H1 (cell line): Measurements from ENCODE around the gene MAGI2. TPM values are rescaled to one million over a fixed set of nuclear protein-coding genes. Genes with fewer than 3 reads are reported as not detected.

ENCODE experiments used
- CTCF ChIA-PET: fragments of 300-600 bp; sonication (Branson Sonifier 250); formaldehyde crosslinking; loops from one replicate; lab custom pipeline; 2021; ENCODE audit not compliant: partially characterized antibody; lab: Charles Lee
- POLR2A ChIA-PET: fragments of 300-600 bp; sonication (Branson Sonifier 250); formaldehyde crosslinking; loops from one replicate; lab custom pipeline; 2021; ENCODE audit warnings: inconsistent platforms; ENCODE audit not compliant: partially characterized antibody; lab: Charles Lee
- DNase-seq, 2 experiments: peaks; one replicate each; pipeline versions ENCODE4 v3.0.0 to v3.0.0-alpha.2; 2010 to 2022; ENCODE audit warnings: low spot score in 2 of 2, low read depth in 1 of 2, mixed read lengths in 1 of 2
- FAIRE-seq: peaks from 2 replicates; lab custom pipeline; 2011; peaks lifted over from hg19 to GRCh38; lab: Jason Lieb, UNC
- H2AFZ ChIP-seq: 2 replicates; pipeline ENCODE4 v1.8.1; 2012; ENCODE audit warnings: low read length, inconsistent platforms
- H2AK5ac ChIP-seq: 2 replicates; pipeline ENCODE4 v1.6.1; 2013; ENCODE audit warnings: low read depth, low read length
- H2BK120ac ChIP-seq: replicated peaks from 2 replicates; pipeline ENCODE3; 2013; ENCODE audit warnings: low read depth, low read length, inconsistent platforms
- H2BK12ac ChIP-seq: 2 replicates; pipeline ENCODE4 v1.6.1; 2013; ENCODE audit warnings: low read depth, low read length
- H2BK15ac ChIP-seq: 2 replicates; pipeline ENCODE4 v1.6.1; 2013; ENCODE audit warnings: low read length
- H2BK20ac ChIP-seq: 2 replicates; pipeline ENCODE4 v1.6.1; 2013; ENCODE audit warnings: low read length
- H2BK5ac ChIP-seq: 2 replicates; pipeline ENCODE4 v1.6.1; 2013; ENCODE audit warnings: low read depth, low read length
- H3K14ac ChIP-seq: 2 replicates; pipeline ENCODE4 v1.6.1; 2013; ENCODE audit warnings: inconsistent platforms; ENCODE audit not compliant: insufficient read length
- H3K18ac ChIP-seq: 2 replicates; pipeline ENCODE4 v1.6.1; 2013; ENCODE audit warnings: low read length; ENCODE audit errors: extremely low read depth
- H3K23ac ChIP-seq: 2 replicates; pipeline ENCODE4 v1.6.1; 2013; ENCODE audit warnings: inconsistent platforms; ENCODE audit not compliant: insufficient read length
- H3K23me2 ChIP-seq: 2 replicates; pipeline ENCODE4 v1.6.1; 2013; ENCODE audit warnings: low read depth, low read length
- H3K27ac ChIP-seq: 2 replicates; pipeline ENCODE4 v1.6.1; 2011; ENCODE audit warnings: low read depth, low read length, inconsistent platforms
- H3K27me3 ChIP-seq, 4 experiments: replicated peaks in 1 of 4; 1 replicate in 1 of 4; 2 replicates in 3 of 4; pipeline versions ENCODE4 v1.6.1 to v1.8.1; 2011 to 2013; ENCODE audit warnings: low read length in 3 of 4, mild to moderate bottlenecking in 3 of 4, inconsistent platforms in 2 of 4, mixed read lengths in 2 of 4, moderate library complexity in 1 of 4; ENCODE audit not compliant: control insufficient read depth in 3 of 4, insufficient read depth in 3 of 4; ENCODE audit errors: extremely low read depth in 1 of 4
- H3K36me3 ChIP-seq, 4 experiments: 2 replicates each; pipeline versions ENCODE4 v1.6.1 to v1.8.1; 2011 to 2013; ENCODE audit warnings: mild to moderate bottlenecking in 4 of 4, low read length in 3 of 4, moderate library complexity in 2 of 4, control low read depth in 1 of 4, inconsistent platforms in 1 of 4; ENCODE audit not compliant: insufficient read depth in 4 of 4, control insufficient read depth in 2 of 4
- H3K4ac ChIP-seq: replicated peaks from 2 replicates; pipeline ENCODE3; 2013; ENCODE audit warnings: low read length, low read depth, mixed read lengths, inconsistent platforms; ENCODE audit not compliant: insufficient read length
- H3K4me1 ChIP-seq, 4 experiments: replicated peaks in 1 of 4; 1 replicate in 1 of 4; 2 replicates in 3 of 4; pipeline versions ENCODE4 v1.6.1 to v1.8.1; 2011 to 2013; ENCODE audit warnings: low read length in 3 of 4, inconsistent platforms in 2 of 4, mixed read lengths in 1 of 4; ENCODE audit not compliant: insufficient read depth in 4 of 4, control insufficient read depth in 3 of 4
- H3K4me2 ChIP-seq, 2 experiments: 2 replicates each; pipeline versions ENCODE4 v1.6.1 to v1.8.1; 2011 to 2013; ENCODE audit warnings: low read depth in 2 of 2, low read length in 2 of 2, control low read depth in 1 of 2, inconsistent platforms in 1 of 2, mild to moderate bottlenecking in 1 of 2; ENCODE audit not compliant: insufficient read depth in 1 of 2
- H3K4me3 ChIP-seq, 4 experiments: fragments of 200-600, 300-600 bp in 1 of 4; sonication (generic), shearing (Covaris generic), sonication (Bioruptor Twin) in 1 of 4; 2 replicates each; pipeline versions ENCODE4 v1.5.1 to v1.8.1; 2011 to 2016; ENCODE audit warnings: low read length in 4 of 4, low read depth in 3 of 4, control low read depth in 2 of 4, inconsistent platforms in 2 of 4, mild to moderate bottlenecking in 2 of 4, mixed read lengths in 1 of 4, moderate library complexity in 1 of 4; ENCODE audit not compliant: insufficient read depth in 2 of 4; ENCODE audit errors: extremely low read depth in 1 of 4
- H3K56ac ChIP-seq: replicated peaks from 2 replicates; pipeline ENCODE3; 2013; ENCODE audit warnings: low read depth, mild to moderate bottlenecking, mixed read lengths, low read length, inconsistent platforms; ENCODE audit not compliant: insufficient read length
- H3K79me1 ChIP-seq: 2 replicates; pipeline ENCODE4 v1.6.1; 2013; ENCODE audit warnings: low read depth, low read length, control low read depth
- H3K79me2 ChIP-seq, 2 experiments: 2 replicates each; pipeline versions ENCODE4 v1.6.1 to v1.8.1; 2012 to 2013; ENCODE audit warnings: low read length in 2 of 2, mild to moderate bottlenecking in 2 of 2, inconsistent platforms in 1 of 2; ENCODE audit not compliant: insufficient read depth in 2 of 2, control insufficient read depth in 1 of 2
- H3K9ac ChIP-seq, 4 experiments: replicated peaks in 1 of 4; 1 replicate in 1 of 4; 2 replicates in 3 of 4; pipeline versions ENCODE4 v1.6.1 to v1.8.1; 2011 to 2013; ENCODE audit warnings: low read depth in 3 of 4, low read length in 3 of 4, control low read depth in 2 of 4, mild to moderate bottlenecking in 2 of 4, moderate library complexity in 2 of 4, inconsistent platforms in 1 of 4; ENCODE audit errors: extremely low read depth in 1 of 4
- H3K9me3 ChIP-seq, 2 experiments: 2 replicates each; pipeline versions ENCODE4 v1.6.1 to v1.8.1; 2012 to 2013; ENCODE audit warnings: mild to moderate bottlenecking in 2 of 2, moderate library complexity in 2 of 2, control low read depth in 1 of 2, inconsistent platforms in 1 of 2, low read depth in 1 of 2, low read length in 1 of 2, mixed read lengths in 1 of 2; ENCODE audit not compliant: insufficient read depth in 2 of 2
- H4K20me1 ChIP-seq, 2 experiments: replicated peaks in 1 of 2; 2 replicates each; pipeline versions ENCODE3 to v1.8.1; 2011 to 2013; ENCODE audit warnings: inconsistent platforms in 2 of 2, low read length in 2 of 2, mild to moderate bottlenecking in 1 of 2; ENCODE audit not compliant: insufficient read depth in 2 of 2, control insufficient read depth in 1 of 2
- H4K5ac ChIP-seq: 2 replicates; pipeline ENCODE4 v1.6.1; 2013; ENCODE audit warnings: low read length, low read depth, mixed read lengths, inconsistent platforms; ENCODE audit not compliant: insufficient read length
- H4K8ac ChIP-seq: 2 replicates; pipeline ENCODE4 v1.8.0; 2013; ENCODE audit warnings: mild to moderate bottlenecking, moderate library complexity, low read length, inconsistent platforms; ENCODE audit not compliant: insufficient read depth; ENCODE audit errors: extremely low read depth
- H4K91ac ChIP-seq: replicated peaks from 2 replicates; pipeline ENCODE3; 2013; ENCODE audit warnings: low read length, mixed read lengths, inconsistent platforms; ENCODE audit not compliant: insufficient read length
- ASH2L ChIP-seq: fragments of 200-600, 300-600 bp; sonication (generic); IDR thresholded peaks from one replicate; pipeline ENCODE4 v1.7.1; 2017; ENCODE audit warnings: low read length
- BCL11A ChIP-seq, 2 experiments: IDR thresholded peaks; one replicate each; pipeline ENCODE4 v1.6.1; 2011; ENCODE audit warnings: low read depth in 2 of 2, low read length in 2 of 2, mild to moderate bottlenecking in 2 of 2
- CBX5 ChIP-seq: fragments of 300-800, 300-1000 bp; sonication (generic); IDR thresholded peaks from 2 replicates; pipeline ENCODE4 v1.7.1; 2016; ENCODE audit warnings: antibody characterized with exemption, low read length, low read depth
- CHD1 ChIP-seq: IDR thresholded peaks from 2 replicates; pipeline ENCODE4 v1.6.1; 2012; ENCODE audit warnings: low read depth, low read length, improper control_type of control experiment
- CTCF ChIP-seq, 3 experiments: IDR thresholded peaks; 1 replicate in 2 of 3; 2 replicates in 1 of 3; pipeline versions ENCODE4 v1.5.1 to v1.6.1; 2011; ENCODE audit warnings: low read length in 3 of 3, mild to moderate bottlenecking in 3 of 3, inconsistent platforms in 2 of 3, low read depth in 1 of 3, moderate library complexity in 1 of 3; ENCODE audit not compliant: insufficient read depth in 1 of 3; ENCODE audit errors: control extremely low read depth in 1 of 3
- HDAC2 ChIP-seq, 2 experiments: fragments of 300-600 bp in 1 of 2; sonication (generic) in 1 of 2; IDR thresholded peaks; 2 replicates each; pipeline ENCODE4 v1.6.1; 2011 to 2012; ENCODE audit warnings: low read depth in 2 of 2, low read length in 2 of 2, mild to moderate bottlenecking in 2 of 2, moderate library complexity in 2 of 2, borderline replicate concordance in 1 of 2, inconsistent platforms in 1 of 2
- KDM5A ChIP-seq: fragments of 200-600 bp; IDR thresholded peaks from 2 replicates; pipeline ENCODE4 v1.7.1; 2012; ENCODE audit warnings: mild to moderate bottlenecking, low read length, inconsistent platforms, mixed read lengths
- POLR2A ChIP-seq, 2 experiments: IDR thresholded peaks; 1 replicate in 1 of 2; 2 replicates in 1 of 2; pipeline ENCODE4 v1.6.1; 2011; ENCODE audit warnings: low read depth in 2 of 2, low read length in 2 of 2, mild to moderate bottlenecking in 2 of 2; ENCODE audit errors: control extremely low read depth in 1 of 2
- POLR2AphosphoS5 ChIP-seq: IDR thresholded peaks from 2 replicates; pipeline ENCODE4 v1.6.1; 2011; ENCODE audit warnings: low read depth, low read length
- SIX5 ChIP-seq: IDR thresholded peaks from 2 replicates; pipeline ENCODE4 v1.6.1; 2011; ENCODE audit warnings: mild to moderate bottlenecking, low read depth, low read length
- TEAD4 ChIP-seq: IDR thresholded peaks from 2 replicates; pipeline ENCODE4 v1.6.1; 2012; ENCODE audit warnings: low read depth, low read length, inconsistent platforms, mixed read lengths
- WGBS, 2 experiments: shearing (Covaris generic) in 1 of 2; methylation state at CpG; one replicate each; pipeline versions ENCODE4 v1.1.6 to v1.1.7; 2013 to 2015; ENCODE audit warnings: low lambda C conversion rate in 2 of 2, mixed read lengths in 2 of 2, inconsistent platforms in 1 of 2, low coverage in 1 of 2, missing lambda C conversion rate in 1 of 2; ENCODE audit not compliant: insufficient replicate concordance in 2 of 2, insufficient coverage in 1 of 2, insufficient read length in 1 of 2; ENCODE audit errors: extremely low coverage in 1 of 2, missing lambda C conversion rate in 1 of 2; 5-methylcytosine and 5-hydroxymethylcytosine counted together
- polyA plus RNA-seq, 7 experiments: library from polyadenylated mRNA; depleted of rRNA in 3 of 7; stranded (reverse) in 5 of 7; unstranded in 2 of 7; fragments of >200 nt in 5 of 7; fragments of 200-250 nt in 2 of 7; gene quantifications; 1 replicate in 5 of 7; 2 replicates in 1 of 7; 4 replicates in 1 of 7; pipeline versions ENCODE4 v1.2.1 to v1.2.3, GENCODE V29; 2011 to 2013; ENCODE audit warnings: missing spikeins in 2 of 7, mixed read lengths in 2 of 7
- total RNA-seq: library from RNA; stranded (reverse); fragmentation: NEBNext Ultra II Directional; extraction: Animal tissue kit (Norgen Biotek cat#: 25700); gene quantifications from 2 replicates; pipeline ENCODE4 v1.2.1, GENCODE V29; 2021

Gene MAGI2
- total and polyA plus RNA-seq, 2 of the 8 experiments (the other 6 are each of a cell fraction or from before 2014, with no cell fraction given): 6.0 to 27.3 TPM

- H3K27ac ChIP-seq: no peak overlapping the region
These were observed 1041.1 kb downstream of the MAGI2 start for GRCh38 chr7:78412216-78412858.

More at GRCh38 chr7:78412216-78412858, 1041.1 kb downstream of the MAGI2 start:
- H3K18ac ChIP-seq: no peak overlapping the region
- no peak overlapping the region for H2BK20ac ChIP-seq
- TF ChIP-seq CHD1: no peak
- TF ChIP-seq TEAD4: no peak
- no peak for TF ChIP-seq CBX5
- no peak for TF ChIP-seq ASH2L
- no peak for TF ChIP-seq POLR2A (IDR thresholded peaks at IDR 0.05; ENCODE audit: control extremely low read depth in 1 of 2, low read depth in 2 of 2, low read length in 2 of 2)
- TF ChIP-seq SIX5: no peak
- TF ChIP-seq CTCF (IDR thresholded peaks at IDR 0.05; ENCODE audit: control extremely low read depth in 1 of 3, insufficient read depth in 1 of 3, low read depth in 1 of 3, low read length in 3 of 3): no peak
- TF ChIP-seq KDM5A: no peak
- TF ChIP-seq BCL11A (IDR thresholded peaks at IDR 0.05; ENCODE audit: low read depth in 2 of 2, low read length in 2 of 2): no peak
- TF ChIP-seq HDAC2 (IDR thresholded peaks at IDR 0.05; ENCODE audit: borderline replicate concordance in 1 of 2, low read depth in 2 of 2, low read length in 2 of 2): no peak
- no peak for TF ChIP-seq POLR2AphosphoS5
- no peak overlapping the region for H2BK5ac ChIP-seq
- no peak overlapping the region for H3K56ac ChIP-seq
- no peak overlapping the region for H3K23ac ChIP-seq
- no peak overlapping the region for H4K8ac ChIP-seq
- H3K4me2 ChIP-seq: no peak overlapping the region
- H3K4me3 ChIP-seq: no peak overlapping the region
- no peak overlapping the region; the same call in 1 of the 2 replicates for H2BK15ac ChIP-seq
- no peak overlapping the region for H2AK5ac ChIP-seq
- H3K4me1 ChIP-seq: peaks cover 0 to 6% (median 0%) of the 10 kb centered on the region in 4 experiments; a peak in 1 of 7 replicates
- ChIA-PET CTCF (interaction anchor here (1.2 kb wide), 1 partner anchor 278 kb away, joined by 3 read pairs; no protein-coding TSS in a partner anchor), POLR2A (no interaction called here)
- WGBS, 2 experiments: 93% methylated on average over 3 of the region's 3 CpGs; no CpG with 5 or more reads in 1 of the 2 experiments
- H3K79me2 ChIP-seq: no peaks in the 10 kb centered on the region
- H2BK12ac ChIP-seq: no peak overlapping the region
- no peak overlapping the region for H2AFZ ChIP-seq
- no peak for DNase-seq
- H3K79me1 ChIP-seq: no peaks in the 10 kb centered on the region
- no peak overlapping the region for H3K4ac ChIP-seq
- H4K20me1 ChIP-seq: no peaks in the 10 kb centered on the region
- FAIRE-seq: no peak
- H4K91ac ChIP-seq: no peak overlapping the region
- no peaks in the 10 kb centered on the region; a peak in 1 of 4 replicates for H3K9me3 ChIP-seq
- H3K27me3 ChIP-seq: peaks cover 0 to 1% (median 0%) of the 10 kb centered on the region in 4 experiments; a peak in 1 of 7 replicates
- H3K23me2 ChIP-seq: no peaks in the 10 kb centered on the region
- H3K9ac ChIP-seq: no peak overlapping the region; a peak in 1 of 7 replicates
- H3K14ac ChIP-seq: no peak overlapping the region
- H2BK120ac ChIP-seq: no peak overlapping the region
- peaks cover 0 to 5% (median 0%) of the 10 kb centered on the region in 4 experiments; a peak in 1 of 8 replicates for H3K36me3 ChIP-seq
- no peak overlapping the region for H4K5ac ChIP-seq
